Central memory CD8-positive, alpha-beta T cell (primary cell): ENCODE results near the gene HBE1.
A peak's percentile ranks its signal among the peaks of the same experiment; 100 is the strongest.

Experiments
- ATAC-seq: fragments of 150-1000 bp; cut with Tn5 transposase; replicated peaks from 2 replicates; pipeline ENCODE4 v1.10.0; 2022; ENCODE audit warnings: mild to moderate bottlenecking, moderate FRiP score, moderate number of reproducible peaks; ENCODE audit not compliant: poor library complexity, severe bottlenecking; ENCODE audit errors: extremely low read depth
- DNase-seq, 2 donors: peaks; one replicate each; pipeline ENCODE4 v3.0.0; 2021; ENCODE audit warnings: low spot score in 2 of 2
- H3K27ac Mint-ChIP-seq: one replicate; pipeline ENCODE4 v1.8.0; 2022; ENCODE audit warnings: low read depth, mild to moderate bottlenecking, moderate library complexity, mixed read lengths
- H3K27me3 Mint-ChIP-seq: one replicate; pipeline ENCODE4 v1.8.0; 2022; ENCODE audit warnings: mixed read lengths
- H3K36me3 Mint-ChIP-seq: one replicate; pipeline ENCODE4 v1.8.0; 2022; ENCODE audit warnings: mild to moderate bottlenecking, moderate library complexity, mixed read lengths; ENCODE audit not compliant: insufficient read depth
- H3K4me1 Mint-ChIP-seq: one replicate; pipeline ENCODE4 v1.8.0; 2022; ENCODE audit warnings: mixed read lengths
- H3K4me3 Mint-ChIP-seq: one replicate; pipeline ENCODE4 v1.8.0; 2022; ENCODE audit warnings: mild to moderate bottlenecking, moderate library complexity, mixed read lengths
- H3K9me3 Mint-ChIP-seq: one replicate; pipeline ENCODE4 v1.8.0; 2022; ENCODE audit warnings: mixed read lengths

HBE1 gene

DNA sequence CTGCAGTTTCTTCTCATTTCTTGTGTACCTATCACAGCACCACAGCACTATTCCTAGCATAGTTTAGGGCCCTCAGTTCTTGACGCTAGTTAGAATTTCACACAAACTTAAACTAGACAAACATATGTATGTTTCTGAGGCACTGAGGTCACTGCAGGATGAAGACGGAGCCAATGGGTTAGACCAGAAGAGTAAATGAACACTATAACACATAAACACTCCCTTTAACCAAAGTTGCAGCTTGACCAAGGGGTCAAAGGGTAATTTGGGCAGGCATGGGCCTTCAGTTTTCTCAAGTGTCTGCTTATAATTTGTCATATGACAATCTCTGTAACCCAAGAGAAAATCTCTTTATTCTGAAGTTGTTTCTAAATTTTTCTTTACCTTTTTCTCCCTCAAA, 12.9 kb upstream of the HBE1 start:
- no peak for DNase-seq

DNA sequence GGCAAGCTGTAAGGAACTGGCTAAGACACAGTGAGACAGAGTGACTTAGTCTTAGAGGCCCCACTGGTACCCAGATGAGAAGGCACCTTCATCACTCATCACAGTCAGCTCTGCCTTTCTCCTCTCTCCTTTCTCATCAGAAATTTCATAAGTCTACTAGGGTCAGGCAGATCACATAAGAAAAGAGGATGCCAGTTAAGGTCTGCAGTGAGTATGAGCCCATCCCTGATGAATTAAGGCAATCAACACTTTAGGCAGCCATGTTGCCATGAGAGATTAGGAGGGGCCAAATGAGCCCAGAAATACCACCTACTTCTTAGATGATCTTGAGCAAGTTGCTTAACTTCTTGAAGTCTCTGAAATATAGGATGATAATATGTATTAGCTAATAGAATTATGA, 11.9 kb upstream of the HBE1 start:
- no peaks in the 10 kb centered on the region for H3K36me3 Mint-ChIP-seq
- ATAC-seq (no peak), DNase-seq (no peak)
- no peaks in the 10 kb centered on the region for H3K4me1 Mint-ChIP-seq
- H3K27ac Mint-ChIP-seq = no peak overlapping the region
- no peaks in the 10 kb centered on the region for H3K9me3 Mint-ChIP-seq
- H3K4me3 Mint-ChIP-seq = no peak overlapping the region
- no peaks in the 10 kb centered on the region for H3K27me3 Mint-ChIP-seq

More for the DNA sequence above, 12.9 kb upstream of the HBE1 start:
- Mint-ChIP-seq H3K4me1 (no peaks in the 10 kb centered on the region), H3K4me3 (no peak overlapping the region), H3K27me3 (no peaks in the 10 kb centered on the region), H3K27ac (no peak overlapping the region), H3K9me3 (no peaks in the 10 kb centered on the region), H3K36me3 (no peaks in the 10 kb centered on the region)
- ATAC-seq = no peak

DNA sequence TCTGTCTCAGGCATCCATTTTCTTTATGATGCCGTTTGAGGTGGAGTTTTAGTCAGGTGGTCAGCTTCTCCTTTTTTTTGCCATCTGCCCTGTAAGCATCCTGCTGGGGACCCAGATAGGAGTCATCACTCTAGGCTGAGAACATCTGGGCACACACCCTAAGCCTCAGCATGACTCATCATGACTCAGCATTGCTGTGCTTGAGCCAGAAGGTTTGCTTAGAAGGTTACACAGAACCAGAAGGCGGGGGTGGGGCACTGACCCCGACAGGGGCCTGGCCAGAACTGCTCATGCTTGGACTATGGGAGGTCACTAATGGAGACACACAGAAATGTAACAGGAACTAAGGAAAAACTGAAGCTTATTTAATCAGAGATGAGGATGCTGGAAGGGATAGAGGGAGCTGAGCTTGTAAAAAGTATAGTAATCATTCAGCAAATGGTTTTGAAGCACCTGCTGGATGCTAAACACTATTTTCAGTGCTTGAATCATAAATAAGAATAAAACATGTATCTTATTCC, 10.9 kb upstream of the HBE1 start:
- no peak overlapping the region for H3K27ac Mint-ChIP-seq

DNA sequence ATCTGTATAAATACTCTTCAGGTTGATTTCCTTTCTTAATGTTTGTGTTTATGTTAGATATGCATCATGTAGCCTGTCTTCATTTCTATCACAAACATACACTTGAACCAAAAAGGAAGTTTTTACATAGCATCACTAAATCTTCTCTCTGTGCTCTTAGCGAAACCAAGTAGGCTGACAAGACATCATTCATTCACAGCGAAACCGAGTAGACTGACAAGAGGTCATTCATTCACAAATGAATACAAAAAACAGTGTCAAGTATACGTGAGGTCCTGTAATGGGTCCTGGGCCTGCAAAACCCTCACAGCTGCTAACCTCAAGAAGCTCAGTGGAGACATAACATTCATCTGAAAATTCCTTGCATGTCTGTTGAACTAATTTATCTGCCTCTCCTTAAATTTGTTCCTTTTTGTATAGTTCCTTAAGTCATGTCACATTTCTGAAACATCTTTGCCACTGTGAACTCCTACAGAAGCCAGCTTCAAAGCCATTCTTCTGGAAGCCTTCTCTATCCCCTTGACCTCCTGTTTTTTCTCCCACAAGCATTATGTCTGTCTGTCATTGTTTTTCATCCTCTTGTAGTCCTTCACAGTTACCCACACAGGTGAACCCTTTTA, 9.8 kb upstream of the HBE1 start:
- Mint-ChIP-seq H3K36me3 (no peaks in the 10 kb centered on the region), H3K9me3 (no peaks in the 10 kb centered on the region), H3K27me3 (peaks cover 3% of the 10 kb centered on the region), H3K4me1 (no peaks in the 10 kb centered on the region), H3K27ac (no peak overlapping the region), H3K4me3 (no peak overlapping the region)
- no peak for DNase-seq
- no peak for ATAC-seq

More for the DNA sequence above, 10.9 kb upstream of the HBE1 start:
- ATAC-seq (no peak), DNase-seq (no peak)
- no peaks in the 10 kb centered on the region for H3K27me3 Mint-ChIP-seq
- H3K4me3 Mint-ChIP-seq = no peak overlapping the region
- no peaks in the 10 kb centered on the region for H3K36me3 Mint-ChIP-seq
- no peaks in the 10 kb centered on the region for H3K9me3 Mint-ChIP-seq
- H3K4me1 Mint-ChIP-seq = no peaks in the 10 kb centered on the region

GRCh38 chr11:5277807-5278382, 8.2 kb upstream of the HBE1 start:
- DNase-seq (no peak), ATAC-seq (peak; percentile 10)
- Mint-ChIP-seq H3K4me1 (no peaks in the 10 kb centered on the region), H3K4me3 (no peak overlapping the region), H3K9me3 (no peaks in the 10 kb centered on the region), H3K27ac (no peak overlapping the region), H3K36me3 (no peaks in the 10 kb centered on the region), H3K27me3 (peaks cover 10% of the 10 kb centered on the region)

DNA sequence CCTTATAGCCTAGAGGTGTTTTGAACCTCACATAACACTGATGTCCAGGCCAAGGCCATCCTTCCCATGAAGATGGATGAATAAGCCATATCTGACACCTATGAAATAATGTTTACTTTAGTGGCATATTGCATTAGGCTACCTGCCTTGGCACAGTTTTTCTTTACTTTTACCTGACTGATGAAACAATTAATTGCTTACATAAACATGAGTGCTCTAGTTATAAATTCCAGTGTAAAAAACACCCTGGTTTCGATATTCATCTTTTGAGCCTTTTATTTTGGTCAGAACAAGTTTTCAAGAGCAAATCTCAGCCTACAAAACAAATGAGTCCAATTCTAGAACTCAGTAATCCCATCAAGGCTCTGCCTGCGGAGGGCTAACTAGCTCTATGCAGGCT, 7.0 kb upstream of the HBE1 start:
- H3K9me3 Mint-ChIP-seq = no peaks in the 10 kb centered on the region
- no peaks in the 10 kb centered on the region for H3K4me1 Mint-ChIP-seq
- no peak overlapping the region for H3K4me3 Mint-ChIP-seq
- no peak overlapping the region for H3K27ac Mint-ChIP-seq
- no peak for DNase-seq
- peaks cover 10% of the 10 kb centered on the region for H3K27me3 Mint-ChIP-seq
- H3K36me3 Mint-ChIP-seq = no peaks in the 10 kb centered on the region
- no peak for ATAC-seq

DNA sequence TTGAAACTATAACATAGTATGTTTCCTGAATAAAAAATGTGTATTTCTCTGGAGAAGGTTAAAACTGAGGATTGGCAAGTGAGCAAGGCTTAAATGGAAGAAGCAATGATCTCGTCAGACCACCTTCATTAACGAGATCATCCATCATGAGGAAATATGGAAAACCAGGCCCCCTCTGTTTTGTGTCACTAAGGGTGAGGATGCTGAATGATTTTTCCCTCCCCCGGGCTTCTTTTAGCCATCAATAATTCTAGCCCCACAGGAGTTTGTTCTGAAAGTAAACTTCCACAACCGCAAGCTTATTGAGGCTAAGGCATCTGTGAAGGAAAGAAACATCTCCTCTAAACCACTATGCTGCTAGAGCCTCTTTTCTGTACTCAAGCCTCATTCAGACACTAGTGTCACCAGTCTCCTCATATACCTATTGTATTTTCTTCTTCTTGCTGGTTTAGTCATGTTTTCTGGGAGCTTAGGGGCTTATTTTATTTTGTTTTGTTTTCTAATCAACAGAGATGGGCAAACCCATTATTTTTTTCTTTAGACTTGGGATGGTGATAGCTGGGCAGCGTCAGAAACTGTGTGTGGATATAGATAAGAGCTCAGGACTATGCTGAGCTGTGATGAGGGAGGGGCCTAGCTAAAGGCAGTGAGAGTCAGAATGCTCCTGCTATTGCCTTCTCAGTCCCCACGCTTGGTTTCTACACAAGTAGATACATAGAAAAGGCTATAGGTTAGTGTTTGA, 5.8 kb upstream of the HBE1 start:
- DNase-seq (no peak), ATAC-seq (no peak)
- H3K4me1 Mint-ChIP-seq = no peaks in the 10 kb centered on the region
- H3K36me3 Mint-ChIP-seq = no peaks in the 10 kb centered on the region
- no peak overlapping the region for H3K27ac Mint-ChIP-seq
- no peaks in the 10 kb centered on the region for H3K9me3 Mint-ChIP-seq
- H3K4me3 Mint-ChIP-seq = no peak overlapping the region
- peaks cover 10% of the 10 kb centered on the region for H3K27me3 Mint-ChIP-seq

DNA sequence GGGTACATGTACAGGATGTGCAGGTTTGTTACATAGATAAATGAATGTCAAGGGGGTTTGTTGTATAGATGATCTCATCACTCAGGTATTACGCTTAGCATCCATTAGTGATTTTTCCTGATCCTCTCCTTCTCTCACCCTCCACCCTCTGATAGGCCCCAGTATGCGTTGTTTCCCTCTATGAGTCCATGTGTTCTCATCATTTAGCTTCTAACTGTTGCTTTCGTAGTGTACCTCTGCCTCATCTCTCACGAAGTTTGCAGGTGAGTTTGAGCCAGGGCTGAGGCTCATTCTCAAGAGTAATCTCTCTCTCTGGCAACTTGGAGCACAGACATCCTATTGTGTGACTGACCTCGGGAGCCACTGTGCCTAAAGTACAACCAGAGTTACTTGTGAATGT, 4.7 kb upstream of the HBE1 start:
- Mint-ChIP-seq H3K9me3 (no peaks in the 10 kb centered on the region), H3K36me3 (no peaks in the 10 kb centered on the region), H3K27ac (no peak overlapping the region), H3K4me1 (no peaks in the 10 kb centered on the region), H3K4me3 (no peak overlapping the region), H3K27me3 (peaks cover 10% of the 10 kb centered on the region)
- DNase-seq (no peak), ATAC-seq (no peak)

DNA sequence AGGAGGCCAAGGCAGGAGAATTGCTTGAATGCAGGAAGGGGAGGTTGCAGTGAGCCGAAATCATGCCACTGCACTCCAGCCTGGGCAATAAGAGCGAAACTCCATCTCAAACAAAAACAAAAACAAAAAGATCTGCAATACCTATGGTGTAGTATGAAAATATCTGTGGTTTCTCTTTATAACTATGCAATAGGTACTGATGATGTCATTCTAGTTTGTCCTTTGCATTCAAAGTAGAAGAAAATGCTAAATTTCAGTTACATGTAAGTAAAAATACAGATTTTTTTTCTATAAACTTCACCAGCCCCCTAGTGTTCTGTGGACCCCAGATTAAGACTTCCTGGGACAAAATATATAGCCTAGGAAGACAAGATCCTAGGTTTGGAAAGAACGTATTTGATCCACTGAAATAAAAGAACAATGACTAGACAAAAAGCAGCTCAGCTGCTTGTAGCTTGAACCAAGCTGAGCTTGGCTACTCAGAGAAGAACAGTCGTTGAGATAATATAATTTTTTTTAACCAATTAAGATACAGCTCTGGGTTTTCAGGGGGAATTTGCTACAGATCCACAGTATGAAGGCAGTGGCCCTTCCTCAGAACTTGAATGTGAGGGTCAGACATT, 2.8 kb upstream of the HBE1 start:
- no peak overlapping the region for H3K4me3 Mint-ChIP-seq
- no peak for ATAC-seq
- no peak overlapping the region for H3K27ac Mint-ChIP-seq
- H3K27me3 Mint-ChIP-seq = peaks cover 10% of the 10 kb centered on the region
- no peaks in the 10 kb centered on the region for H3K9me3 Mint-ChIP-seq
- H3K4me1 Mint-ChIP-seq = no peaks in the 10 kb centered on the region
- no peak for DNase-seq
- no peaks in the 10 kb centered on the region for H3K36me3 Mint-ChIP-seq

DNA sequence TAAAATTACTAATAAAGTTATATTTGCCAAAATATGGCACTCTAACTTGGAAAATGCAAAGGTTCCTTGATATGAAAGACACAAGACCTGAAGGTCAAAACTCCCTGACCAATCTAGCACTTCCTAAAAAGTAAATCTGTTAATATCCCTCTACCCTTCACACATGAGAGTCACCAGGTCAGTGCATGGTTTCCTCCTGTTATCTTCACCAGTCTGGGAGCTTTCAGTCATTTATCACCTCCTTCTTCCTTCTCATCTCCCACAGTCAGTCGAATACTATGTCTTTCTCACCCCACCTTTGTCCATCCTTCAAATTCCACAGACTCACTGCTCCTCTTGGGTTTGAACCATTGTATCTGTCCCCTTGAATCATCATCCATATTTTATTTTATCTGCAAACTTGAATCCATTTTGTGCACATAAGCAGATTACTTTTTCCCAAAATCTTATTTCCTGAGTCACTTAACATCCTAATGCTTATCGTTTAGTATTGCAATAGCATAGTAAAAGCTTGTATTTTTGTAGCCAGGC, 2.6 kb downstream of the HBE1 start:
- ATAC-seq = no peak
- H3K9me3 Mint-ChIP-seq = no peaks in the 10 kb centered on the region
- no peaks in the 10 kb centered on the region for H3K36me3 Mint-ChIP-seq
- DNase-seq = no peak
- H3K4me3 Mint-ChIP-seq = no peak overlapping the region
- H3K27me3 Mint-ChIP-seq = no peaks in the 10 kb centered on the region
- H3K27ac Mint-ChIP-seq = no peak overlapping the region
- H3K4me1 Mint-ChIP-seq = no peaks in the 10 kb centered on the region

GRCh38 chr11:5266609-5267008, 3.1 kb downstream of the HBE1 start:
- Mint-ChIP-seq H3K9me3 (no peaks in the 10 kb centered on the region), H3K36me3 (no peaks in the 10 kb centered on the region), H3K27me3 (no peaks in the 10 kb centered on the region), H3K4me1 (no peaks in the 10 kb centered on the region), H3K27ac (no peak overlapping the region), H3K4me3 (no peak overlapping the region)
- no peak for ATAC-seq
- no peak for DNase-seq

DNA sequence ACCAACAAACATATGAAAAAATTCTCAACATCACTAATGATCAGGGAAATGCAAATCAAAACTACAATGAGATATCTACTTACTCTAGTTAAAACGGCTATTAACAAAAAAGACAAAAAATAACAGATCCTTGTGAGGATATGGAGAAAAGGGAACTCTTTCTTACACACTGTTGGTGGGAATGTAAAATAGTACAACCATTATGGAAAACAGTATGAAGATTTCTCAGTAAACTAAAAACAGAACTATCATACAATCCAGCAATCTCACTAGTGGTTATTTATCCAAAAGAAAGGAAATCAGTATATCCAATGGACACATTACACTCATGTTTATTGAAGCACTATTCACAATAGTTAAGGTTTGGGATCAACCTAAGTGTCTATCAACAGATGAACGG, 3.9 kb downstream of the HBE1 start:
- ATAC-seq (no peak), DNase-seq (no peak)
- no peak overlapping the region for H3K27ac Mint-ChIP-seq
- H3K27me3 Mint-ChIP-seq = no peaks in the 10 kb centered on the region
- no peaks in the 10 kb centered on the region for H3K9me3 Mint-ChIP-seq
- no peaks in the 10 kb centered on the region for H3K4me1 Mint-ChIP-seq
- no peaks in the 10 kb centered on the region for H3K36me3 Mint-ChIP-seq
- H3K4me3 Mint-ChIP-seq = no peak overlapping the region
